Right lobe of liver (tissue), 6 donors: ENCODE measurements around the gene TEX26. TPM values are rescaled to one million over a fixed set of nuclear protein-coding genes. Genes with fewer than 3 reads are reported as not detected.

Experiments
- ATAC-seq, 4 donors: fragments of 200-7000 bp; cut with Tn5 transposase; one replicate each; pipeline ENCODE4 v1.9.1; 2020; ENCODE audit warnings: mild to moderate bottlenecking in 4 of 4, moderate library complexity in 4 of 4
- DNase-seq, 3 donors: peaks; one replicate each; pipeline ENCODE4 v3.0.0-alpha.2; 2020
- H3K27ac ChIP-seq, 3 donors: fragments of 200-600 bp; one replicate each; pipeline ENCODE4 v1.8.0; 2022
- H3K27me3 ChIP-seq, 2 donors: fragments of 200-600 bp; one replicate each; pipeline ENCODE4 v1.8.0; 2022
- H3K36me3 ChIP-seq, 4 donors: fragments of 200-600 bp; sonication (generic) in 1 of 4; one replicate each; pipeline versions ENCODE4 v1.5.1 to v1.8.0; 2017 to 2022; ENCODE audit warnings: control low read depth in 1 of 4
- H3K4me1 ChIP-seq, 4 donors: fragments of 200-600 bp; sonication (generic) in 1 of 4; one replicate each; pipeline versions ENCODE4 v1.5.1 to v1.8.0; 2017 to 2022; ENCODE audit warnings: control low read depth in 1 of 4
- H3K4me3 ChIP-seq, 3 donors: fragments of 200-600 bp; one replicate each; pipeline ENCODE4 v1.8.0; 2022
- H3K9me3 ChIP-seq, 4 donors: fragments of 200-600 bp; sonication (generic) in 1 of 4; one replicate each; pipeline versions ENCODE4 v1.5.1 to v1.8.0; 2017 to 2022; ENCODE audit warnings: control low read depth in 1 of 4
- CTCF ChIP-seq, 4 donors: fragments of 200-600 bp in 3 of 4; fragments of 450-650 bp in 1 of 4; IDR thresholded peaks; one replicate each; pipeline versions ENCODE4 v1.5.1 to v1.8.0; 2016 to 2022; ENCODE audit warnings: antibody characterized with exemption in 4 of 4, mild to moderate bottlenecking in 2 of 4
- POLR2A ChIP-seq: fragments of 450-650 bp; IDR thresholded peaks from one replicate; pipeline ENCODE4 v1.6.1; 2017; ENCODE audit warnings: antibody characterized with exemption, mild to moderate bottlenecking
- WGBS: methylation state at CpG from one replicate; pipeline ENCODE4 v1.1.6; 2018; ENCODE audit warnings: low coverage, low lambda C conversion rate; ENCODE audit not compliant: insufficient coverage; ENCODE audit errors: missing lambda C conversion rate; 5-methylcytosine and 5-hydroxymethylcytosine counted together
- intact Hi-C, 2 donors: fragments of 100-400 bp; cut with DNase I; formaldehyde crosslinking; loops; one replicate each; pipeline versions ENCODE4 v1.11.2 to v1.14.1; 2022
- total RNA-seq, 6 experiments: library from RNA; depleted of rRNA in 2 of 6; stranded (reverse); fragments of >200 nt in 2 of 6; fragmentation: NEBNext Ultra II Directional in 3 of 6; extraction: Animal tissue kit (Norgen Biotek cat#: 25700) in 3 of 6; gene quantifications; one replicate each; pipeline versions ENCODE4 v1.1.0 to v1.2.4, GENCODE V29; 2016 to 2023
- donor health status: DM: no; HTN: yes; CAD: no.
- donor health status: DM: no; HTN: no; CAD: no.
- donor health status: DM: no; HTN: no; CAD: no.
- donor health status: DM: no; HTN: yes; CAD: no.
- donor health status: DM: no; HTN: yes; CAD: no.

Gene TEX26
- total RNA-seq, 6 experiments from 2014 or later = 0.37 TPM; not detected in 5

- Histone ChIP-seq H3K27ac (no peak overlapping the region), H3K36me3 (no peaks in the 10 kb centered on the region), H3K27me3 (no peaks in the 10 kb centered on the region), H3K4me1 (no peaks in the 10 kb centered on the region), H3K9me3 (no peaks in the 10 kb centered on the region), H3K4me3 (no peak overlapping the region)
- DNase-seq = no peak
- no peak for TF ChIP-seq CTCF (IDR thresholded peaks at IDR 0.05)
- no peak for TF ChIP-seq POLR2A
- 44% methylated on average over 4 of the region's 6 CpGs for WGBS
- intact Hi-C loops = no loop called here
- no peak for ATAC-seq
Measured at GRCh38 chr13:30916991-30917390, 15.5 kb upstream of the TEX26 start.

- intact Hi-C loops = no loop called here
- H3K27ac ChIP-seq = no peak overlapping the region
- H3K4me3 ChIP-seq = no peak overlapping the region
- H3K4me1 ChIP-seq = no peaks in the 10 kb centered on the region
- WGBS = 51% methylated on average over 6 of the region's 6 CpGs
- H3K36me3 ChIP-seq = no peaks in the 10 kb centered on the region
- ATAC-seq (no peak), DNase-seq (no peak)
- H3K27me3 ChIP-seq = no peaks in the 10 kb centered on the region
- TF ChIP-seq POLR2A = no peak
- H3K9me3 ChIP-seq = no peaks in the 10 kb centered on the region
Measured at GRCh38 chr13:30918662-30919405, 13.6 kb upstream of the TEX26 start.

GRCh38 chr13:30920162-30920909 is 12.1 kb upstream of the TEX26 start:
- 35% methylated on average over 3 of the region's 5 CpGs for WGBS
- ATAC-seq = no peak
- no peak for DNase-seq

GRCh38 chr13:30923418-30923817 is 9.0 kb upstream of the TEX26 start:
- intact Hi-C loops = no loop called here
- 40% methylated on average over 1 of the region's 1 CpG for WGBS
- no peak for TF ChIP-seq POLR2A
- no peak for TF ChIP-seq CTCF (IDR thresholded peaks at IDR 0.05)
- H3K27me3 ChIP-seq = no peaks in the 10 kb centered on the region
- H3K27ac ChIP-seq = no peak overlapping the region
- H3K4me1 ChIP-seq = no peaks in the 10 kb centered on the region
- no peak for DNase-seq
- H3K36me3 ChIP-seq = no peaks in the 10 kb centered on the region
- no peak for ATAC-seq
- no peaks in the 10 kb centered on the region for H3K9me3 ChIP-seq
- no peak overlapping the region for H3K4me3 ChIP-seq

More at GRCh38 chr13:30920162-30920909, 12.1 kb upstream of the TEX26 start:
- Histone ChIP-seq H3K27ac (no peak overlapping the region), H3K4me1 (no peaks in the 10 kb centered on the region), H3K27me3 (no peaks in the 10 kb centered on the region), H3K9me3 (no peaks in the 10 kb centered on the region), H3K4me3 (no peak overlapping the region), H3K36me3 (no peaks in the 10 kb centered on the region)
- intact Hi-C loops = no loop called here
- TF ChIP-seq CTCF (IDR thresholded peaks at IDR 0.05) (no peak), POLR2A (no peak)

GRCh38 chr13:30924721-30925120 is 7.7 kb upstream of the TEX26 start:
- no peak for ATAC-seq
- Histone ChIP-seq H3K27ac (no peak overlapping the region), H3K9me3 (no peaks in the 10 kb centered on the region), H3K4me3 (no peak overlapping the region), H3K36me3 (no peaks in the 10 kb centered on the region), H3K27me3 (no peaks in the 10 kb centered on the region), H3K4me1 (no peaks in the 10 kb centered on the region)
- WGBS = 51% methylated on average over 3 of the region's 3 CpGs
- no peak for TF ChIP-seq POLR2A
- no peak for TF ChIP-seq CTCF (IDR thresholded peaks at IDR 0.05)
- intact Hi-C loops = no loop called here
- no peak for DNase-seq
